Measurements from ENCODE around the gene SEC24B. TPM values are rescaled to one million over a fixed set of nuclear protein-coding genes. Genes with fewer than 3 reads are reported as not detected.

Gene SEC24B
- total and polyA plus RNA-seq, 2 experiments from 2014 or later, result 9.4 to 32.8 TPM

GRCh38 chr4:109553130-109553529 is 119.5 kb downstream of the SEC24B start:
- Histone ChIP-seq H3F3A (replicated peaks; ENCODE audit: low read depth) (no peaks in the 10 kb centered on the region), H4K20me1 (replicated peaks; ENCODE audit: insufficient read depth) (no peaks in the 10 kb centered on the region; the same call in 1 of the 2 replicates), H3K27ac (ENCODE audit: low read depth) (no peak overlapping the region), H3K79me2 (replicated peaks; ENCODE audit: insufficient read depth) (no peaks in the 10 kb centered on the region), H3K9me2 (ENCODE audit: insufficient read depth) (no peaks in the 10 kb centered on the region), H3K4me3 (no peak overlapping the region), H3K4me1 (ENCODE audit: insufficient read depth) (no peaks in the 10 kb centered on the region), H2AFZ (no peak overlapping the region), H3K36me3 (ENCODE audit: insufficient read depth) (no peaks in the 10 kb centered on the region; the same call in 1 of the 2 replicates), H3K27me3 (ENCODE audit: insufficient read depth) (no peaks in the 10 kb centered on the region), H3K4me2 (no peak overlapping the region)
- Mint-ChIP-seq H3K27me3 (ENCODE audit: insufficient read depth, low read depth, poor library complexity) (peaks cover 1% of the 10 kb centered on the region), H3K36me3 (ENCODE audit: low read depth) (peaks cover 11% of the 10 kb centered on the region), H3K4me3 (no peak overlapping the region), H3K9me3 (peaks cover 10% of the 10 kb centered on the region), H3K4me1 (peaks cover 11% of the 10 kb centered on the region), H3K27ac (no peak overlapping the region)
- no peak for TF ChIP-seq REST (IDR thresholded peaks at IDR 0.05; ENCODE audit: unreplicated experiment)
- TF ChIP-seq CTCF (conservative IDR thresholded peaks at IDR 0.05; ENCODE audit: low read depth in 2 of 2), result no peak
- TF ChIP-seq POLR2AphosphoS5 (IDR thresholded peaks at IDR 0.05; ENCODE audit: low read depth), result no peak
- TF ChIP-seq ZNF331 (CRISPR knock-in tag; IDR thresholded peaks at IDR 0.05; ENCODE audit: low read depth), result no peak
- ATAC-seq, result no peak
- DNase-seq (ENCODE audit: low spot score), result no peak

GRCh38 chr4:109554971-109555370 is 121.4 kb downstream of the SEC24B start:
- DNase-seq (ENCODE audit: low spot score), result no peak
- ATAC-seq, result no peak
- H3K79me2 ChIP-seq (replicated peaks; ENCODE audit: insufficient read depth), result no peaks in the 10 kb centered on the region
- no peak overlapping the region for H3K4me3 ChIP-seq
- H4K20me1 ChIP-seq (replicated peaks; ENCODE audit: insufficient read depth), result no peaks in the 10 kb centered on the region; the same call in 1 of the 2 replicates
- no peak overlapping the region for H3K4me2 ChIP-seq
- no peaks in the 10 kb centered on the region for H3F3A ChIP-seq (replicated peaks; ENCODE audit: low read depth)
- no peaks in the 10 kb centered on the region for H3K27me3 ChIP-seq (ENCODE audit: insufficient read depth)
- H3K9me2 ChIP-seq (ENCODE audit: insufficient read depth), result no peaks in the 10 kb centered on the region
- Mint-ChIP-seq H3K36me3 (ENCODE audit: low read depth) (peaks cover 14% of the 10 kb centered on the region), H3K27ac (no peak overlapping the region), H3K9me3 (peaks cover 12% of the 10 kb centered on the region), H3K4me3 (no peak overlapping the region), H3K4me1 (peaks cover 16% of the 10 kb centered on the region), H3K27me3 (ENCODE audit: insufficient read depth, low read depth, poor library complexity) (peaks cover 1% of the 10 kb centered on the region)
- H3K27ac ChIP-seq (ENCODE audit: low read depth), result no peak overlapping the region
- no peaks in the 10 kb centered on the region; the same call in 1 of the 2 replicates for H3K36me3 ChIP-seq (ENCODE audit: insufficient read depth)
- H2AFZ ChIP-seq, result no peak overlapping the region
- H3K4me1 ChIP-seq (ENCODE audit: insufficient read depth), result peaks cover 7% of the 10 kb centered on the region
- TF ChIP-seq POLR2AphosphoS5 (IDR thresholded peaks at IDR 0.05; ENCODE audit: low read depth), result no peak
- no peak for TF ChIP-seq JUNB (IDR thresholded peaks at IDR 0.05; ENCODE audit: unreplicated experiment)
- no peak for TF ChIP-seq CREB1 (CRISPR knock-in tag; IDR thresholded peaks at IDR 0.05; ENCODE audit: low read depth)
- TF ChIP-seq, protein P1, sequence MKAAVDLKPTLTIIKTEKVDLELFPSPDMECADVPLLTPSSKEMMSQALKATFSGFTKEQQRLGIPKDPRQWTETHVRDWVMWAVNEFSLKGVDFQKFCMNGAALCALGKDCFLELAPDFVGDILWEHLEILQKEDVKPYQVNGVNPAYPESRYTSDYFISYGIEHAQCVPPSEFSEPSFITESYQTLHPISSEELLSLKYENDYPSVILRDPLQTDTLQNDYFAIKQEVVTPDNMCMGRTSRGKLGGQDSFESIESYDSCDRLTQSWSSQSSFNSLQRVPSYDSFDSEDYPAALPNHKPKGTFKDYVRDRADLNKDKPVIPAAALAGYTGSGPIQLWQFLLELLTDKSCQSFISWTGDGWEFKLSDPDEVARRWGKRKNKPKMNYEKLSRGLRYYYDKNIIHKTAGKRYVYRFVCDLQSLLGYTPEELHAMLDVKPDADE (IDR thresholded peaks at IDR 0.05), result no peak
- TF ChIP-seq ZNF114 (CRISPR knock-in tag; IDR thresholded peaks at IDR 0.05), result no peak
- TF ChIP-seq NANOG (IDR thresholded peaks at IDR 0.05; ENCODE audit: borderline replicate concordance), result no peak
- no peak for TF ChIP-seq REST (IDR thresholded peaks at IDR 0.05; ENCODE audit: unreplicated experiment)
- TF ChIP-seq CTCF (conservative IDR thresholded peaks at IDR 0.05; ENCODE audit: low read depth in 2 of 2), result no peak
- no peak for TF ChIP-seq EZH2 (IDR thresholded peaks at IDR 0.05; ENCODE audit: low read depth, unreplicated experiment)

Measured in GM23338 (cell line).